ENCODE results near the gene MAGEF1. TPM values are rescaled to one million over a fixed set of nuclear protein-coding genes. Genes with fewer than 3 reads are reported as not detected.
"Not testable (repeated sequence)": the region's sequence is repeated elsewhere in the genome, so short reads cannot be mapped to it uniquely, and the experiment has no call there.

Gene MAGEF1
- total RNA-seq, 1 experiment from 2014 or later = 59.1 TPM

GRCh38 chr3:184731786-184732537 is 20.1 kb upstream of the MAGEF1 start:
- CTCF ChIA-PET = interaction anchor here (0.7 to 1.4 kb wide), 2 partner anchors 17 to 171 kb away, joined by 3 to 4 read pairs; partner anchors contain the start of gene EPHB3
- Mint-ChIP-seq H3K27ac (ENCODE audit: unreplicated experiment) (no peak overlapping the region), H3K4me1 (ENCODE audit: low read depth, unreplicated experiment) (peaks cover 8% of the 10 kb centered on the region), H3K36me3 (ENCODE audit: insufficient read depth, unreplicated experiment) (no peaks in the 10 kb centered on the region), H3K27me3 (ENCODE audit: insufficient read depth, unreplicated experiment) (no peaks in the 10 kb centered on the region), H3K9me3 (ENCODE audit: unreplicated experiment) (no peaks in the 10 kb centered on the region), H3K4me3 (ENCODE audit: unreplicated experiment) (no peak overlapping the region)
- Histone ChIP-seq H3K4me1 (peaks cover 15% of the 10 kb centered on the region; the same call in 1 of the 2 replicates), H3K4me3 (ENCODE audit: low read depth, low read length) (no peak overlapping the region), H3K36me3 (ENCODE audit: control insufficient read depth, insufficient read depth, low read length) (no peaks in the 10 kb centered on the region), H3K9me3 (no peaks in the 10 kb centered on the region), H3K27me3 (replicated peaks; ENCODE audit: control insufficient read depth, insufficient read depth, low read length) (no peaks in the 10 kb centered on the region)
- POLR2A ChIA-PET = no interaction called here
- TF ChIP-seq CTCF (IDR thresholded peaks at IDR 0.05; ENCODE audit: insufficient read depth in 1 of 2, low read depth in 1 of 2, low read length in 1 of 2, severe bottlenecking in 1 of 2, unreplicated experiment in 1 of 2) = no peak
- no peak for DNase-seq
- intact Hi-C loops (cut with micrococcal nuclease; ENCODE audit: unreplicated experiment) = no loop called here
- no TSS peak for BruUV-seq (replicated peaks)

- ChIA-PET CTCF (interaction anchor here (2.3 kb wide), 1 partner anchor 170 kb away, joined by 12 read pairs; the partner anchor contains the start of gene EPHB3), POLR2A (no interaction called here)
- peaks cover 8% of the 10 kb centered on the region for H3K4me1 Mint-ChIP-seq (ENCODE audit: low read depth, unreplicated experiment)
- H3K27me3 Mint-ChIP-seq (ENCODE audit: insufficient read depth, unreplicated experiment) = no peaks in the 10 kb centered on the region
- no peak for DNase-seq
- intact Hi-C loops (cut with micrococcal nuclease; ENCODE audit: unreplicated experiment) = no loop called here
- no peaks in the 10 kb centered on the region for H3K36me3 Mint-ChIP-seq (ENCODE audit: insufficient read depth, unreplicated experiment)
- peak overlapping the region; percentile 62 for H3K27ac Mint-ChIP-seq (ENCODE audit: unreplicated experiment)
- Histone ChIP-seq H3K4me1 (peaks cover 16% of the 10 kb centered on the region; the same call in 1 of the 2 replicates), H3K9me3 (no peaks in the 10 kb centered on the region), H3K36me3 (ENCODE audit: control insufficient read depth, insufficient read depth, low read length) (no peaks in the 10 kb centered on the region), H3K4me3 (ENCODE audit: low read depth, low read length) (no peak overlapping the region), H3K27me3 (replicated peaks; ENCODE audit: control insufficient read depth, insufficient read depth, low read length) (no peaks in the 10 kb centered on the region)
- H3K9me3 Mint-ChIP-seq (ENCODE audit: unreplicated experiment) = no peaks in the 10 kb centered on the region
- no peak overlapping the region for H3K4me3 Mint-ChIP-seq (ENCODE audit: unreplicated experiment)
- BruUV-seq (replicated peaks) = no TSS peak
- TF ChIP-seq CTCF (IDR thresholded peaks at IDR 0.05; ENCODE audit: insufficient read depth in 1 of 2, low read depth in 1 of 2, low read length in 1 of 2, severe bottlenecking in 1 of 2, unreplicated experiment in 1 of 2) = no peak
Observed at GRCh38 chr3:184730924-184731323, 19.1 kb upstream of the MAGEF1 start.

GRCh38 chr3:184729154-184729553 is 17.3 kb upstream of the MAGEF1 start:
- H3K9me3 ChIP-seq; H3K27ac Mint-ChIP-seq (ENCODE audit: unreplicated experiment); intact Hi-C loops (cut with micrococcal nuclease; ENCODE audit: unreplicated experiment); BruUV-seq (replicated peaks); H3K4me3 ChIP-seq (ENCODE audit: low read depth, low read length); H3K36me3 Mint-ChIP-seq (ENCODE audit: insufficient read depth, unreplicated experiment); H3K4me3 Mint-ChIP-seq (ENCODE audit: unreplicated experiment); H3K9me3 Mint-ChIP-seq (ENCODE audit: unreplicated experiment); DNase-seq; H3K27me3 Mint-ChIP-seq (ENCODE audit: insufficient read depth, unreplicated experiment); H3K4me1 Mint-ChIP-seq (ENCODE audit: low read depth, unreplicated experiment); POLR2A ChIA-PET; H3K36me3 ChIP-seq (ENCODE audit: control insufficient read depth, insufficient read depth, low read length); H3K27me3 ChIP-seq (replicated peaks; ENCODE audit: control insufficient read depth, insufficient read depth, low read length): not testable (repeated sequence)
- CTCF ChIA-PET = interaction anchor here (2.3 kb wide), 1 partner anchor 168 kb away, joined by 12 read pairs; the partner anchor contains the start of gene EPHB3
- H3K4me1 ChIP-seq = peaks cover 11% of the 10 kb centered on the region; the same call in 1 of the 2 replicates
